ENCODE data around the gene SPRY4.

Gene SPRY4

DNA sequence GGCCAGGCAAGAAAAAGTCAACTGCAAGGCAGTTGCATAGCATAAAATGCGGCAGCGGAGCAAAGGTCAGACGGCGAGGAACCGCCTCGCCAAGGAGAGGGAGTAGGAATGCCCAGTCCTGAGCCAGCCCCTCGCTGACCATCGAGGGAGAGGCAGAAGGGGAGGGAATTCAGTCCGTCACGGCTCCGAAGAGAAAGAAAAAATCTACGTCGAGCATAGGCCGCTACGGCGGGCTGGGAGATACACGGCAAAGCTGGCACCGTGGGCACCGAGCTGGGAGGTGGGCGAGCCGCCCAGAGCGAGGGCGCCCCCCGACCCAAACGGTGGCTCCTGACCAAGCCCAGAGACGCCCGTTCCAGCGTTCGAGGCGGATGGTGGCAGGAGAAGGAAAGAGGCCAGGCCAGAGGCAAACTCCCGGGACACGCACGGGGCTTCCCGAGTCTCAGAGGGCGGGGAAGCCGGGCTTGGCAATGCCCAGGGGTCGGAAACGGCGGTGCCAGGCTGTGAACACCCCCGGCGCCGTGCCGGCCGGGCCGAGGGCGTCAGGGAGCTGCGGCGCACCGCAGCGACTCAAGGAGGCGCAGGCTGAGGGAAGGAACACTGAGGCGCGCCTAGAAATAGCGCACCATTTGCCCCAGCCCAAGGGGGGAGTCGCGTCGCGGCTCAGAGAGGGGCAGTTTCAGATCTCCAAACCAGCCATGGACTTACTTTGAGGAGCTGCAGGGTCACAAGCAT, 518 bp downstream of the SPRY4 start:
- FAIRE-seq: peak; percentile 35
- DNase-seq (ENCODE audit: insufficient read length, low spot score): peak; percentile 56
- TF ChIP-seq POLR2AphosphoS5 (IDR thresholded peaks at IDR 0.05; ENCODE audit: low read depth, low read length) (no peak), SPI1 (IDR thresholded peaks at IDR 0.05; ENCODE audit: low read depth, low read length) (peak; percentile 13; the same call in 1 of the 2 replicates), PAX5 (IDR thresholded peaks at IDR 0.05; ENCODE audit: insufficient read depth, low read length, severe bottlenecking) (no peak), POLR2A (IDR thresholded peaks at IDR 0.05; ENCODE audit: low read depth, low read length) (no peak), TAF1 (IDR thresholded peaks at IDR 0.05; ENCODE audit: low read depth, low read length) (no peak)

DNA sequence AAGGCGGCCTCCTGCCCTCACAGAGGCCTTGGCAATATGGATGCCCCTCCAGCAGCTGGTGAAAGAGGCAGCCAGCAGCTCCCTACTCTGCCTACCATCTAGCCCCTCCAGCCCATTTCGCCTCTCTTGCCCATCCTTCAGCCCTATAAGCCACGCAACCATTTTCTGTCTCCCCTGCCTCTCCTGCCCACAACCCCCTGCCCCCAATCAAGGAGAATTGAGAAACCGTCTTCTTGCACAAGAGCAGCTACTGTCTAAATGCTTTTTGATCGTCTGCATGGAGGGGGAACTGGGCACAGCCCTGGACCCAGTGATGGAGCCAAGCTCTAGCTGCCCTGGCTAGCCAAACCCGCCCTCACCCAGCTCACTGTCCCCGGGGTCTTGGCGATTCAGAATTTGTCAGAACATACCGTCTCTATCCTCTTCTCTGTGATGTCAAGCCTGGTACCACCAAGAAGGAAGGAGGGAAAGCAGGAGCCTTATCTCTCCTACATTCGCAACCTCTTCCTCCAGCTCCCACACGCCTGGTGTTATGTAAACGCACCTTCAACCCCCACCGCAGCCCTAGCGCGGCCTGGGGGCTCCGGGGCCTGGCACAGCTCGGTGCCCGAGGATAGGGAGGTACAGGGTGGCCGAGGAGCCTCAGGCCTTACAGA, 1.2 kb downstream of the SPRY4 start:
- DNase-seq (ENCODE audit: insufficient read length, low spot score): no peak
- FAIRE-seq: peak; percentile 48
- no peak for TF ChIP-seq SPI1 (IDR thresholded peaks at IDR 0.05; ENCODE audit: low read depth, low read length)
- no peak for TF ChIP-seq POU2F2 (IDR thresholded peaks at IDR 0.05; ENCODE audit: low read depth, low read length)
- no peak for TF ChIP-seq TAF1 (IDR thresholded peaks at IDR 0.05; ENCODE audit: low read depth, low read length)
- TF ChIP-seq PAX5 (IDR thresholded peaks at IDR 0.05; ENCODE audit: insufficient read depth, low read length, severe bottlenecking): no peak
- no peak for TF ChIP-seq POLR2A (IDR thresholded peaks at IDR 0.05; ENCODE audit: low read depth, low read length)
- TF ChIP-seq POLR2AphosphoS5 (IDR thresholded peaks at IDR 0.05; ENCODE audit: low read depth, low read length): no peak

DNA sequence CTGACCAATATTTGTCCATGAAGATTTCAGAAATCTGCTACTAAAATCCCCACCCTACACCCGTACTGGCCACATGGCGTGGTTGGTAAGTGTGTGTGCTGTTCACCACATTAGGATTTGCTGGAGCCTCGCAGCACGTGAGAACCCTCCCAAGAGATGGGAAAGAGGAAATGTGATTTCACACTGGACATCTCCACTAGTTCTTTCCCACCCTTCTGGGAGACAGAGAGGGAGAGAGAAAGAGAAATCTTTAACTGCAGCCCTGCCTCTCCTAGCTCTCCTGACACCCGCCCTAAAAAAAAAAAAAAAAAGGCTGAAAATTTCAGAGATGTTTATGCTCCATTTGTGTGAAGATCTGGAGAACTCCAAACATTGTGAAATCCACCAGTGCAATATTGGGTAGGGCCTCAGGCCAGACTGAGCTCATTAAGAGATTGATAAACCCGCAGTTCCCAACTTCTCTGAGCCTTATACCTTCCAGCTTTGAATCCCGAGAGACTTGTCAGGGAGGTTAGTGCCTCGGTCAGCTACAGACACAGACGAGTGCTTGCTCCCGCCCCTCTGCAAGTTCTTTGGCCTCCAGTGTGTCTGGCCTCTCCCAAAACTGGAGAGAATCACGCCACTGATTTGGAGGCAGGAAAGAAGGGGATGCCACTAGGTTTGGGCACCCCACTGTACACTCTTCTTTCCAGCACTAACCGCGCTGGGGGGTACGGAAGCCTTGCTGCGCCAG, 1.9 kb downstream of the SPRY4 start:
- no peak for TF ChIP-seq TAF1 (IDR thresholded peaks at IDR 0.05; ENCODE audit: low read depth, low read length)
- TF ChIP-seq POLR2AphosphoS5 (IDR thresholded peaks at IDR 0.05; ENCODE audit: low read depth, low read length): no peak
- no peak for TF ChIP-seq POU2F2 (IDR thresholded peaks at IDR 0.05; ENCODE audit: low read depth, low read length)
- no peak for TF ChIP-seq PAX5 (IDR thresholded peaks at IDR 0.05; ENCODE audit: insufficient read depth, low read length, severe bottlenecking)
- no peak for TF ChIP-seq SPI1 (IDR thresholded peaks at IDR 0.05; ENCODE audit: low read depth, low read length)
- no peak for TF ChIP-seq POLR2A (IDR thresholded peaks at IDR 0.05; ENCODE audit: low read depth, low read length)
- DNase-seq (ENCODE audit: insufficient read length, low spot score) (no peak), FAIRE-seq (no peak)

DNA sequence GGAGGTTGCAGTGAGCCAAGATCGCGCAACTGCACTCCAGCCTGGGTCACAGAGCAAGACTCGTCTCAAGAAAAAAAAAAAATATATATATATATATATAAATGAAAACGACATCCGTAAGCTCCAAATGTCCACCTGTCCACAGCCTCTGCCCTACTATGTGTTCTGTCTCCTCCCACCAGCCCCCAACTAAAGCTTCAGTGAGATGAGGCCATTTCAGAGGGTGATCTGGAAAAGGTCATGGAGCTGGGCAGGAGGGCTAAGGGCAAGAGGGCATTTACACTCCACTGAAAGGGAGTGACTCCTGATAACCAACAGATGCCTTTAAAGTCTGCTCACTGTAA, 2.4 kb downstream of the SPRY4 start:
- no peak for TF ChIP-seq POLR2A (IDR thresholded peaks at IDR 0.05; ENCODE audit: low read depth, low read length)
- no peak for TF ChIP-seq TAF1 (IDR thresholded peaks at IDR 0.05; ENCODE audit: low read depth, low read length)
- TF ChIP-seq POU2F2 (IDR thresholded peaks at IDR 0.05; ENCODE audit: low read depth, low read length): no peak
- no peak for TF ChIP-seq SPI1 (IDR thresholded peaks at IDR 0.05; ENCODE audit: low read depth, low read length)
- TF ChIP-seq POLR2AphosphoS5 (IDR thresholded peaks at IDR 0.05; ENCODE audit: low read depth, low read length): no peak
- no peak for TF ChIP-seq PAX5 (IDR thresholded peaks at IDR 0.05; ENCODE audit: insufficient read depth, low read length, severe bottlenecking)
- DNase-seq (ENCODE audit: insufficient read length, low spot score) (no peak), FAIRE-seq (no peak)

DNA sequence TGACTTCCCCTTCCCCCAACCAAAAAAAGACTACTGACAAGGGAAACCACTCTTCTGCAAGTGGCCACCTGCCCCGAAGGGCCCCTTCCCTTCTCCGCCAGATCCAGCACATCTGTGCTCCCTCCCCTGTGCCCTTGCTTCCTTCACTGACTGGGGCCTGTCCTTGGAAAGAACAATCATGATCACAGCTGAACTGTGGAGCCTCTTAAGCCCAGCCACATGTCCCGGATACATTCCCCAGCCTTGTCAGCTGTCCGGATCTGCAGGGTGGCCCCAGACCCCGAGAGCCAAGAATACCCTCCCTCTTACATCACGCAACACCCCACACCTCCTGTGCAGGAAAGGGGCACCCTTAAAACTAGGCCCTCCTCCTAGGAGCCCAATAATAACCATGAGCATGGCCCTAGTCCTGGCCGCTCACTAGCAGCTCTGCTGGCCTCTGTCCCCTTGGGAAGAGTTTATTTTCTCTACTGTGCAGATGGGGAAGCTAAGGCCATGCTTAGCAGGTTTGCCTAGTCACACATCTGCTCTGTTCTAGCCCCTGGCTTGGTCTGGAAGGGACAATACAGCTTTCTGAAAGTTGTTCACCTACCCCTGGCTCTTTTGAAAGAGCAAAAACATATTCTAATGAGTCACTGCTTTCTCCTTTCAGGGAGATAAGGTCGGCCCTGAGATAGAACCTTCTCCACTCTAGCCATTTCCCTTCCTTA, 3.8 kb downstream of the SPRY4 start:
- FAIRE-seq (peak; percentile 50), DNase-seq (ENCODE audit: insufficient read length, low spot score) (no peak)
- TF ChIP-seq TAF1 (IDR thresholded peaks at IDR 0.05; ENCODE audit: low read depth, low read length) (no peak), POLR2A (IDR thresholded peaks at IDR 0.05; ENCODE audit: low read depth, low read length) (no peak), SPI1 (IDR thresholded peaks at IDR 0.05; ENCODE audit: low read depth, low read length) (no peak), PAX5 (IDR thresholded peaks at IDR 0.05; ENCODE audit: insufficient read depth, low read length, severe bottlenecking) (no peak), POLR2AphosphoS5 (IDR thresholded peaks at IDR 0.05; ENCODE audit: low read depth, low read length) (no peak), POU2F2 (IDR thresholded peaks at IDR 0.05; ENCODE audit: low read depth, low read length) (no peak)

DNA sequence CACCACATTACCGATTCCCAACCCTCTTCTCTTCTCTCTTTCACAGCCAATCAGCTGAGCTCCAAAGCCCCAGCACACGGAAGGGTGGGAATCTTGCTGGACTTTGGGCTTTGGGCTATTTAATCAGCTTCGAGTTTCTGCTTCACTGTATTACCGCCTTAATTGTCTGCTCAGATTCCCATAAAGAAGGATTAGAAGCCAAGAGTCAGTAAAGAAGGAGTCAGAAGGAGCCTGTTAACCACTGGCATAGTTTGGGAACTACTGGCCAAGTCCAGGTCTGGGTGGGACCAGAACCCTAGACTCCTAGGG, 4.4 kb downstream of the SPRY4 start:
- DNase-seq (ENCODE audit: insufficient read length, low spot score) (no peak), FAIRE-seq (no peak)
- TF ChIP-seq SPI1 (IDR thresholded peaks at IDR 0.05; ENCODE audit: low read depth, low read length): no peak
- TF ChIP-seq POLR2A (IDR thresholded peaks at IDR 0.05; ENCODE audit: low read depth, low read length): no peak
- TF ChIP-seq POU2F2 (IDR thresholded peaks at IDR 0.05; ENCODE audit: low read depth, low read length): no peak
- no peak for TF ChIP-seq PAX5 (IDR thresholded peaks at IDR 0.05; ENCODE audit: insufficient read depth, low read length, severe bottlenecking)
- TF ChIP-seq POLR2AphosphoS5 (IDR thresholded peaks at IDR 0.05; ENCODE audit: low read depth, low read length): no peak
- TF ChIP-seq TAF1 (IDR thresholded peaks at IDR 0.05; ENCODE audit: low read depth, low read length): no peak

DNA sequence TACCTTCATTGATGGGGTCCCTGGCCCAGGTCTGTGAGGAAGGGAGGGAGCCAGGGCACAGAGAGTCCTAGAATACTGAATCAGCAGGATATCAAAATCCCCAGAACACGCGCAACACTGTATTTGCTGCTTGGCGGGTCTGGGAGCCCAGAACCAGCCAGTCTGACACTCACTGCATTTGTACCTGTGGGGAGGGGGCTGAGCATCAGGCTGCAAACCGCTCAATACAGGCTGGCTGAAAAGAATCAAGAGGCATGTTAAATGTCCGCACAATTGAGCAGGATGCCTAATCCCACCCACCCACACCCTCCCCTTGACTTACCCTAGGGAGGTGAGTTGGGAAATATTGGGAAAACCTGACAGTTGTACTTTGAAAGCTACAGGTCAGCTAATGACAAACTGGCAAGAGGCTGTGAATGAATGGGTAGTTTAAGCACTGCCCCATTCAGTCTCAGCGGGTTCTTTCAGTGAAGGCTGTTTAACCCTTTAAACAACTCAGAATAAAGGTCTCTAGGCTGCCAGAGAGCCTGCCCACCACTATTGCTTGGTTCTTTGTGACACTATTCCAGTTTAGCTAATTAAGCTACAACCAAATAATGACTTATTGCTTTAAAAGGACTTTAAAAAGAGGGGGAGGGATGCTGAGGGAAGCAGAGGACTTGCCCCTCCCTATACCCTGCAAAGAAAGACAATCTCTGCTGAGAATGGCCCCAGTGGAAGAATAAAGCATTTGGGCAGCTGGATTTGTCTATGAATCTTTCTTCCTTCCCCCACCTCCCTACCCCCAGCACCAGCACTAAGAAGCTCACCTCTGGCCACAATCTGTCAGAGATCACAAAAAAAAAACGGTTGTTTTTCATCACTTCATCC, 5.0 kb downstream of the SPRY4 start:
- TF ChIP-seq PAX5 (IDR thresholded peaks at IDR 0.05; ENCODE audit: insufficient read depth, low read length, severe bottlenecking) (no peak), POLR2A (IDR thresholded peaks at IDR 0.05; ENCODE audit: low read depth, low read length) (no peak), TAF1 (IDR thresholded peaks at IDR 0.05; ENCODE audit: low read depth, low read length) (no peak), POU2F2 (IDR thresholded peaks at IDR 0.05; ENCODE audit: low read depth, low read length) (no peak), SPI1 (IDR thresholded peaks at IDR 0.05; ENCODE audit: low read depth, low read length) (no peak), POLR2AphosphoS5 (IDR thresholded peaks at IDR 0.05; ENCODE audit: low read depth, low read length) (no peak)
- FAIRE-seq (peak; percentile 23), DNase-seq (ENCODE audit: insufficient read length, low spot score) (no peak)

DNA sequence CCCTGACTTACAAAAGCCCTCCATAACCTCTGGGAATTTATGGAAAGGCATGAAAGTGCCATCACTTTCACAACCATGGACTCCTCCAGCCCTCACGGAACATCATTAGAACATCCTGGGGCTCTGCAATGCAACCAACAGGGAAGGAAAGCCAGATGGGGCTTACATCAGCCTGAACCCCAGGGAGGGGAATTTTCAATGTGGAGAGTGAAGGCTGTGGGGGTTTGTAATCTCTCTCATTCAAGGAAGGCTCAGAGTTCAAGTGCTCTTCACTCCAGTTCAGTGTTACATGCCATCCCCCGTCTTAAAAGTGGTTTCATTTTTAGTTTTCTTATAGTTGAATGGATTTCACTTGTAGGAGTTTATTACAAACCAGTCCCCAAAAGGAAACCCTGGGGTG, 5.7 kb downstream of the SPRY4 start:
- DNase-seq (ENCODE audit: insufficient read length, low spot score) (no peak), FAIRE-seq (no peak)
- TF ChIP-seq SPI1 (IDR thresholded peaks at IDR 0.05; ENCODE audit: low read depth, low read length) (no peak), POU2F2 (IDR thresholded peaks at IDR 0.05; ENCODE audit: low read depth, low read length) (no peak), POLR2A (IDR thresholded peaks at IDR 0.05; ENCODE audit: low read depth, low read length) (no peak), TAF1 (IDR thresholded peaks at IDR 0.05; ENCODE audit: low read depth, low read length) (no peak), POLR2AphosphoS5 (IDR thresholded peaks at IDR 0.05; ENCODE audit: low read depth, low read length) (no peak), PAX5 (IDR thresholded peaks at IDR 0.05; ENCODE audit: insufficient read depth, low read length, severe bottlenecking) (no peak)

Data from GM12891 (cell line).